ENCODE results near the gene MEP1B.
"Not testable (repeated sequence)": the region's sequence is repeated elsewhere in the genome, so short reads cannot be mapped to it uniquely, and the experiment has no call there.

Gene MEP1B

DNA sequence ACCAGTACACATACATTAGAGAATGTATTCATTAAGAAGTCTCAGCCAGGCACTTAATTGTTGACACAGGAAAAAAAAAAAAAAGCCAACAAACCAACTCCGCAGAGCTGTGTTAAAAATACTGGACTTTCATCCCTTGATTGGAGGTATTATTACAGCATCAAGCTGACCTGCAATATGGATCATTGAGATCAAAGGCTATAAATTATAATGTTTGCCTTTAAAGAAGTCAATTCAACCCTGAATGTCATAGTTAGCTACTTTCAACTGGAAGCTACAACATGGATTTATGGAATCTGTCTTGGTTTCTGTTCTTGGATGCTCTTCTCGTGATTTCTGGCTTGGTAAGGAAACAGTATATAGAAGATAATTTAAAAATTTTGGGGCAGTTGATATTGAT lies at the start of gene MEP1B:
Gene MEP1B (plus strand): TSS at position 250 of the 400 bp plus-strand sequence. CDS start 32 bp downstream, at position 282.
- DNase-seq, result no peak

DNA sequence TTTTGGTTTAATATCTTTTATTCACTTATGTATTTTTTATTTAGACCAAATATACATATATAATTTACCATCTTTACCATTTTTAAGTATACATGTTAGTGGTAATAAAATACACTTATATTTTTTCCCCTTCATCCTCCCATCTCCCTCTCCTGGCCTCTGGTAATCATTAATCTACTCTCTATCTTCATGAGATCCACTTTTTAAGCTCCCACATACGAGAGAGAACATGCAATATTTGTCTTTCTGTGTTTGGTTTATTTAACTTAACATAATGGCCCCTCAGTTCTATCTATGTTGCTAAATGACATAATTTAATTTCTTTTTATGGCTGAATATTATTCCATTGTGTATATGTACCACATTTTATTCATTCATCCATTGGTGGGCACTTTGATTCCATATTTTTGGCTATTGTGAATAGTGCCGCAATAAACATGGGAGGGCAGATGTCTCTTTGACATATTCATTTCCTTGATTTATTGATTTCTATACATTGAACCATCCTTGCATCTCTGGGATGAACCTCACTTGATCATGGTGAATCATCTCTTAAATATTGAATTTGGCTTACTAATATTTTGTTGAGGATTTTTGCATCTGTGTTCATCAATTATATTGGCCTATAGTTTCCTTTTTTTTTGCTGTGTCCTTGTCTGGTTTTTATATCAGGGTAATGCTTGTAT lies 41.5 kb upstream of the MEP1B start:
- DNase-seq, result no peak

DNA sequence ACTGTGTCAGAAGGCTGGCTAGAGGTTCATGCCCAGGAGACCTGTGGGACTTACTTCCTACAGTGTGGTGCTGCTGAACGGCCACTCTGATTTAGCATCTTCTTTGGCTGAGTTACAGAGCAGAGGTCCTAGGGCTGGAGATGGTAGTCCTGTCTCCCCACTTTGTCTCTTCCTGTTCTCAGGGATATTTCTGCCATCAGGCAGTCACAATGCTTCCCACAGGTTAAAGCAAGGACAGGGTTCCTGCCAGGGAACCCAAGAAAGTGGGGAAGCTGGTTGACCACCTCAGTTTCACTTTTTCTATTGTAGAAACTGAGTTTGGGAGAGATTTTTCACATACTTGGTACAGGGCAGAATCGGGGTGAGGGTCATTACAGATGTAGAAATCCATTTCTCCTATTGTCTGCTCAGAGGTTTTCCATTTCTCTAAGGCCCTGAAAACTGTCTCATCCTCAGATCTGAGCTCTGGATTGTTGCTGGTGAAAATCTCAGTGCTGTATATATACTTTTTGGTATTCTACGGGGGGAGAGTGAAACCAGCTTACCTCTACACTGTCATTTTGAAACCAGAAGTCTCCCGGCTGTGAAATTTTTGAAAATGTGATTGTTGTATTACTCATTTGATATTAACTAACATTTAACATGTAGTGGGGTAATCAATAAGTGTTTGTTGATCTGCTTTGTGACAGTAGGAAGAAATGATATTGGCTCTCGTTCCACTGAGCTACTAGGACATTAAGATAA lies 37.0 kb upstream of the MEP1B start:
- DNase-seq, result no peak

- no peak for DNase-seq
Measured at GRCh38 chr18:32156855-32157254, 33.0 kb upstream of the MEP1B start.

DNA sequence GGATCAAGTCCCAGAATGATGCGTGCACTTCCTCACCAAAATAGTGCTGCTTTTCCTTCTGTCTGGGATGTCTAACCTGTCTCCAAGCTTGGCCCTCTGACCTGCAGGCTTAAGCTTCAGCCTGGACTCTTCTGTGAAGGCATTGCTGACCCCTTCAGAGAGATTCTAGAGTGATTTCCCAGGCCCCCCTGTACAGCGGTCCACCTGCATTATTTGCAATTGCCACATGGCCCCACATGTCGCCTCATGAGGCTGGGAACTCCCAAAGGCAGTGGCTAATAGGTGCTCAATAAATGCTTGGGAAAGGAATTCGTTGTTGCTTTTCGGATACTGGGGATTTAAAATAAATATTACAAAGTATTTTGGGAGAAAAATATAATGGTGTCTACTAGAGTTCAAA lies 32.3 kb upstream of the MEP1B start:
- no peak for DNase-seq

GRCh38 chr18:32158108-32158624 lies 31.7 kb upstream of the MEP1B start:
- DNase-seq, result peak; percentile 73

- DNase-seq, result not testable (repeated sequence)
Measured at GRCh38 chr18:32158631-32159030, 31.2 kb upstream of the MEP1B start.

DNA sequence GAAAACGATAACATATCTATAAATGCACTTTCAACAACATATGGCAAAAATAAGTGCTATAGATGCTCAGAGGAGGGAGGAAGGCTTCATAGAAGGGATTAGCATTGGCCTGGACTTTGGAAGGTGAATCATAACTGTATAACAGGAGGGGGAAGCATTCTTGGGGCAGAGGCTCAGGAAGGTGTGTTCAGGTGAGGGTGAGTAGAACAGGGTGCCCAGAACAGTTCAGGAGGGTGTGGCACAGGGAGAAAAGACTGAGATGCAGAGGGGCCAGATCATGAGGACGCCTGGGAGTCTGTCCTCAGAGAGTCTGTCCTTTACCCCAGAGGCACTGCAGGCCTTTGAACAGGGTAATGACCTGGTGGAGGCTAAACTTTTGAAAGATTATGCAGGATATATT lies 29.3 kb upstream of the MEP1B start:
- no peak for DNase-seq

DNA sequence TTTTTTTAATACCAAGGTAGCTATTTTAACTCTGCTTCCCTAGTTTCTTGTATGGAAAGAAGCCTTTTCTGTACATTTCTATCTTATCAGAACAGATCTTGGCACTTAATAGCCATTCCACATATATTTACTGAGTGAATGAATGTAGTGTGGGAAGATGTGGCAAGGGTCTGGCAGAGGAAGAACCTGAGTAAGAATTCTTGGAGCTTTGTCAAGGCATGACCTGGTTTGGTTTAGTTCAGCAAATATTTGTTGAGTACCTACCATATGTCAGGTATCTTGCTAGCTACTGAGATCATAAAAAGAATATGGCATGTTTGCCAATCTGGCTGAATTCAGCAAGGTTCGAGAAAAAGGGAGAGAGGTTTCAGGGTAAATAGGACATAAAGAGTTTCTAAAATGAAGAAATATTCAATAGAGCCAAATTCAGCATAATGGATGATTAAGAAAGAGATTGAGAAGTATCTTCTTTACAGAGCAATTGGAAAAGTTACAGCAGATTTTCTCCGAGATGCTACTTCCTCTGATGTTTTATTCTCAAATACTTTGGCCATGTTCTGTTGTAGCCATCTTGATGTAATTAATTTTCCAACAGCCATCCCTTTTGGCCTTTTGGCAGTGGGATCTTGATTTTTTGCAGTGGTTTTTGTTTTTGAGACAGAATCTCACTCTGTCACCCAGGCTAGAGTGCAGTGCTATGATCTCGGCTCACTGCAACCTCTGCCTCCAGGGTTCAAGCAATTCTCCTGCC lies 21.7 kb upstream of the MEP1B start:
- DNase-seq, result no peak

DNA sequence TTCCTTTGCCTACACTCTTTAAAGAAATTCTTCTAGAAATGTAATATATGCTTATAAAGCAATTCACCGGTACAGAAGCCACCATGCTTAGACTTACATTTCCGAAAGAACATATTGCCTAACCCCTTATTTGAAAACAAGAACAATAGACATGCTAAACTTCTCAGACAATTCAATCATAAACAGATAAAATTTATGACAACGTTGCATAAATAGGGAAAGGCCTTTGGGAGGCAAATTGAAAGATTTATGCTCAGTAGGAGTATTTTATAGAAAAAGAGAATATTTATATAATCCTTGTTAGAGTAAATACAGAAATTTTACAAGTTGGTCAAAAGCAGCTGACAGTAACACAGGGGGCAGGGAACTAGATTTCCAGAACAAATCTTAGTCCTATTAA lies 16.2 kb upstream of the MEP1B start:
- no peak for DNase-seq

DNA sequence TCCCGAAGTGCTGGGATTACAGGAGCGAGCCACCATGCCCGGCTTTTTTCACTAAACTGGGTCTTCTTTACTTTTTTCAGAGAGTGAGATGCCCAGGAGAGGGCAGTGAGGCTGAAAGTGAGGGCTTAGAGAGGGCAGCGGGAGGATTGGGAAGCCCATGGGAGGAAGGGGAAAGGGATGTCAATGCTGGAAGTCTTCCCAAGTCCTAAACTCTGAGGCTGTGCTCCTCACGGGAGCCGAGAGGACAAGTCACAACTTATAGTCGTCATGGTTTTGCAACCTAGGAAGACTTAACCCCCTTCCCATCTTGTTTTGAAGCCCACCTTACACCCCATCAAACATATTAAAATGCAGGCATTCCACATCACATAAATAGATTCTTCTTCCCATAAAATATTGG lies 15.1 kb upstream of the MEP1B start:
- no peak for DNase-seq

DNA sequence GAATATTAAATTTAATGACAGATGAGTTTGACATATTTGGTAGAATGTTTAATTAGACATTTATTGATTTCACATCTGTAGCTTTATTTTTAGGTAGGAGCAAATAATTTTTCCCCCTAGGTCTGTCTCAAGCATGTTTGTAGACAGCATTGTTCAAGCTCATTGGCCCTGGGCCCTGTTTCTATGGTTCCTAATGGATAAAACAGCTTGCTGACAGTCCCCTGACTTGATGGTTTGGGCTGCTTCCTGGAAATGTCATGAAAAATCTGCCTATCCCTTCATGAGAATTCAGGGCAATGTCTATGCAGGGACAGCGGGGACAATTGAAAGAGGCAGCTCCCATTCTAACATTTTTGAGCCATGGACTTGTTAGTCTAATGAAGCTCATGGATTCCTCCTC lies 14.6 kb upstream of the MEP1B start:
- DNase-seq, result no peak

DNA sequence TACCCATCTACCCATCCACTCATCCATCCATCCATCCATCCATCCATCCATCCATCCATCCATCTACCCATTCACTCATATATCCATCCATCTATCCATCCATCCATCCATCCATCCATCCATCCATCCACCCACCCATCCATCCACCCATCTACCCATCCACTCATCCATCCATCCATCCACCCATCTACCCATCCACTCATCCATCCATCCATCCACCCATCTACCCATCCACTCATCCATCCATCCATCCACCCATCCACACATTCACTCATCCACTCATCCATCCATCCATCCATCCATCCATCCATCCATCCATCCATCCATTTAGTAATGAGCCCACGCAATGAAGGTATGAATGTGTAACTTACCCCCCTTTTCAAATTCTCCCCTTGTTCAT lies 13.1 kb upstream of the MEP1B start:
- DNase-seq, result not testable (repeated sequence)

DNA sequence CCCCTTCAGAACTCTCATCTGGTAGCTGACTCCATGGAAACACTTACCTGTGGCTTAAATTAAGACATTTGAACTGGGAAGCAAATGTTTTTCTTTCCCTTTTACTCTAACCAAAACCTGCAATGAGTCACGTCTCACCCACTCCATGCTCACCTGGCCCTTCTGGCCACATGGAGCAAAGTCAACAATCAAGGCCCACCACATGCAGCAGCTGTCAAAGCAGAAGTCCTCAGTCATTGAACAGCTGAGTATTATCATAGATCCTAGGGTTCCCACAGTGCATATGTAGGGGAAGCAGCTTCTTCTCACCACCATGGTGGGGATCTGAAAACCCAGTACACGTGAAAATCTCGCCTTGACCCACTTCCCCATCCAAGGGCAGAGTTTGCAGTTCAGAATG lies 12.3 kb upstream of the MEP1B start:
- DNase-seq, result no peak

- DNase-seq, result no peak
Measured at GRCh38 chr18:32183503-32183902, 6.3 kb upstream of the MEP1B start.

- DNase-seq, result no peak
Measured at GRCh38 chr18:32190209-32190608, 370 bp downstream of the MEP1B start.

- DNase-seq, result no peak
Measured at GRCh38 chr18:32195881-32196815, 6.3 kb downstream of the MEP1B start.

DNA sequence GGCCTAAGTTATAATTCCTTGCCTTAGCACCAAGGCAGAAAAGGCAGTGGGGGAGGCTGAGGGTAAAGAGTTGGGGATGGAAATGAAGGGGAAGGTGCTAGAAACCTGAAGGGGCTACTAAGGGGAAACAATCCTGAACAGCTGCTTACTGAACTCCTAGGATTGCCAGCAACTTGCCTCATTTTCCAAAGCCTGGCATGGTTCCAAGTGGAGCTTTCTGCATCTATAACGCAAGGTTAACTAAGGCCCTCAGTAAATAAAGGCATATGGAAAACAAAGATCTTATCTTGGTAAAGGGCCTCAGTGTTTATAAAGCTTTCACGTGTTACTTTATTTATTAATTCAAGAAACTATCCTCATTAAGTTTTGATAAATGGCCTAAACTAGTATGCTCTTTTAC lies 10.9 kb downstream of the MEP1B start:
- no peak for DNase-seq

- DNase-seq, result no peak
Measured at GRCh38 chr18:32201948-32202672, 12.3 kb downstream of the MEP1B start.

DNA sequence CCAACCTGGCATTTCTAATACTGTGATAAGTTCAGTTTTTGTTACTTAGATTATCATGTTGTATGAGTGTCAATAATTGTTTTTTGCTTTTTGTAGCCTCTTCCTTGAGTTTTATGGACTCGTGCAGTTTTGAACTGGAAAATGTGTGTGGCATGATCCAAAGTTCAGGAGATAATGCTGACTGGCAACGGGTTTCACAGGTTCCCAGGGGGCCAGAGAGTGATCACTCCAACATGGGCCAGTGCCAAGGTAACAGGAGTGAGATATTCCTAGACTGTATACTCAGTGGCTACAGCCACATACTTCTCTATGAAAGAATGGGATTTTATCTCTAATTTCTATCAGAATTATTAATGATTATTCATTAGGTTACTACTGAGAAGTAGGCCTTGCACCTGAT lies 18.2 kb downstream of the MEP1B start:
- no peak for DNase-seq

DNA sequence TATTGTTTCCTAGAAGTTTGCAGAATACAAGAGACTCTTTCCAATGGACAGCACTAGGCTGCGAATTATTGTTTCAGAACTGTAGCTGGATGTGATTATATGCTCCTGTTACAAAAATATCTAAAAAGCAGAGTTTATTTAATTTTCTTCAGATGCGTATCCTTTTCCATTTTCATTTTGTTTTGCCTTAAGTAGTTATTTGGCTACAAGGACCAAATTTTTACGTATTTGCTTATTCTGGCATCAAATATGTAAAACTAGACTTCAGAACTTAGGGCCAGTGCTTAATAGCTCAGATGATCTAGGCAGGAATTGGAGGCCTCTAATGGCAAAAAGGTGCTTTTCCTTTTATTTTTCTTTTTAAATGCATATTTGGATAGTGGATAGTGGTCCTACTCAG lies 18.7 kb downstream of the MEP1B start:
- DNase-seq, result no peak

All from CD4-positive, alpha-beta T cell treated with Interleukin-1 beta for 1 hour (primary cell).